Transverse colon (tissue), 4 donors: ENCODE data around the gene ST3GAL3. TPM values are rescaled to one million over a fixed set of nuclear protein-coding genes. Genes with fewer than 3 reads are reported as not detected.

ENCODE experiments used
- DNase-seq: peaks from one replicate; pipeline ENCODE4 v3.0.0-alpha.2; 2019
- H3K27ac ChIP-seq, 4 donors: fragments of 200-600 bp; sonication (generic); 2 replicates each; pipeline ENCODE4 v1.5.1; 2016 to 2018; ENCODE audit warnings: inconsistent platforms in 4 of 4
- H3K27me3 ChIP-seq: fragments of 200-600 bp; sonication (generic); 2 replicates; pipeline ENCODE4 v1.5.1; 2017; ENCODE audit warnings: inconsistent platforms
- H3K36me3 ChIP-seq, 4 donors: fragments of 200-600 bp; sonication (generic); 2 replicates each; pipeline ENCODE4 v1.5.1; 2017 to 2019; ENCODE audit warnings: inconsistent platforms in 4 of 4
- H3K4me1 ChIP-seq, 4 donors: fragments of 200-600 bp; sonication (generic); 2 replicates each; pipeline ENCODE4 v1.5.1; 2017 to 2020; ENCODE audit warnings: inconsistent platforms in 4 of 4
- H3K4me3 ChIP-seq, 4 donors: fragments of 200-600 bp; sonication (generic); 1 replicate in 1 of 4; 2 replicates in 3 of 4; pipeline versions ENCODE4 v1.5.1 to v1.6.1; 2017 to 2019; ENCODE audit warnings: inconsistent platforms in 4 of 4
- H3K9me3 ChIP-seq, 2 donors: fragments of 200-600 bp; sonication (generic); 2 replicates each; pipeline ENCODE4 v1.5.1; 2017 to 2019; ENCODE audit warnings: inconsistent platforms in 2 of 2
- EP300 ChIP-seq: sonication (generic); formaldehyde crosslinking; IDR thresholded peaks from one replicate; pipeline ENCODE4 v1.6.1; 2017; ENCODE audit warnings: antibody characterized with exemption, low read depth
- POLR2A ChIP-seq: fragments of 450-650 bp; IDR thresholded peaks from one replicate; pipeline ENCODE4 v1.6.1; 2016; ENCODE audit warnings: antibody characterized with exemption, mild to moderate bottlenecking, moderate library complexity
- POLR2AphosphoS5 ChIP-seq, 3 donors: sonication (generic); formaldehyde crosslinking; IDR thresholded peaks; one replicate each; pipeline ENCODE4 v1.6.1; 2016; ENCODE audit warnings: antibody characterized with exemption in 3 of 3
- WGBS, 2 donors: methylation state at CpG; one replicate each; pipeline ENCODE4 v1.1.5; 2018; ENCODE audit warnings: low coverage in 1 of 2; 5-methylcytosine and 5-hydroxymethylcytosine counted together
- in situ Hi-C, 4 donors: fragments of 200-750 bp; cut with MboI; loops; one replicate each; pipeline versions ENCODE4 v1.15.0 to v1.15.1; 2017; ENCODE audit warnings: low sequenced_read_pairs in 3 of 4, low pct_ligation_motif_present in 1 of 4, low pct_unique_long_range_greater_than_20kb in 1 of 4
- intact Hi-C: fragments of 100-400 bp; cut with DNase I; formaldehyde crosslinking; loops from one replicate; pipeline ENCODE4 v1.15.1; 2023; ENCODE audit warnings: low total_unique reads
- total RNA-seq, 4 donors: library from RNA; depleted of rRNA; stranded (reverse); fragments of >200 nt; gene quantifications; one replicate each; pipeline ENCODE4 v1.1.0, GENCODE V29; 2016
- TF ChIP-seq, protein P1 (sequence below), 5 experiments: fragments of 200-600 bp in 3 of 5; fragments of 450-650 bp in 2 of 5; sonication (generic) in 3 of 5; IDR thresholded peaks; 1 replicate in 2 of 5; 2 replicates in 3 of 5; pipeline ENCODE4 v1.5.1; 2016 to 2017; ENCODE audit warnings: antibody characterized with exemption in 5 of 5, inconsistent platforms in 3 of 5, mild to moderate bottlenecking in 2 of 5, moderate library complexity in 1 of 5

Gene ST3GAL3
- total RNA-seq, 4 donors from 2014 or later = 4.8 to 23.9 (median 9.7) TPM

- WGBS, 2 donors = 62 to 66% methylated on average over 2 of the region's 2 CpGs
- H3K27ac ChIP-seq = peak overlapping the region in 1 of 4 donors; percentile 25
- DNase-seq = no peak
- H3K36me3 ChIP-seq = no peaks in the 10 kb centered on the region
- no peaks in the 10 kb centered on the region for H3K27me3 ChIP-seq
- no peak overlapping the region for H3K4me3 ChIP-seq
- in situ Hi-C loops = loop anchor here in 2 of 4 donors (5.0 to 25.0 kb wide), 3 partner anchors 175 to 280 kb away; partner anchors contain the start of genes ARTN (in 2 of the 2) and SLC6A9 (in 1 of the 2)
- H3K4me1 ChIP-seq = peaks cover 0 to 13% (median 5%) of the 10 kb centered on the region in 4 donors
- TF ChIP-seq POLR2AphosphoS5 (IDR thresholded peaks at IDR 0.05) (no peak), EP300 (no peak), POLR2A (no peak)
- TF ChIP-seq, protein P1, sequence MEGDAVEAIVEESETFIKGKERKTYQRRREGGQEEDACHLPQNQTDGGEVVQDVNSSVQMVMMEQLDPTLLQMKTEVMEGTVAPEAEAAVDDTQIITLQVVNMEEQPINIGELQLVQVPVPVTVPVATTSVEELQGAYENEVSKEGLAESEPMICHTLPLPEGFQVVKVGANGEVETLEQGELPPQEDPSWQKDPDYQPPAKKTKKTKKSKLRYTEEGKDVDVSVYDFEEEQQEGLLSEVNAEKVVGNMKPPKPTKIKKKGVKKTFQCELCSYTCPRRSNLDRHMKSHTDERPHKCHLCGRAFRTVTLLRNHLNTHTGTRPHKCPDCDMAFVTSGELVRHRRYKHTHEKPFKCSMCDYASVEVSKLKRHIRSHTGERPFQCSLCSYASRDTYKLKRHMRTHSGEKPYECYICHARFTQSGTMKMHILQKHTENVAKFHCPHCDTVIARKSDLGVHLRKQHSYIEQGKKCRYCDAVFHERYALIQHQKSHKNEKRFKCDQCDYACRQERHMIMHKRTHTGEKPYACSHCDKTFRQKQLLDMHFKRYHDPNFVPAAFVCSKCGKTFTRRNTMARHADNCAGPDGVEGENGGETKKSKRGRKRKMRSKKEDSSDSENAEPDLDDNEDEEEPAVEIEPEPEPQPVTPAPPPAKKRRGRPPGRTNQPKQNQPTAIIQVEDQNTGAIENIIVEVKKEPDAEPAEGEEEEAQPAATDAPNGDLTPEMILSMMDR (IDR thresholded peaks at IDR 0.05) = no peak
- H3K9me3 ChIP-seq = no peaks in the 10 kb centered on the region
- intact Hi-C loops = no loop called here
Observed at GRCh38 chr1:43757343-43758053, 50.2 kb downstream of the ST3GAL3 start.

DNA sequence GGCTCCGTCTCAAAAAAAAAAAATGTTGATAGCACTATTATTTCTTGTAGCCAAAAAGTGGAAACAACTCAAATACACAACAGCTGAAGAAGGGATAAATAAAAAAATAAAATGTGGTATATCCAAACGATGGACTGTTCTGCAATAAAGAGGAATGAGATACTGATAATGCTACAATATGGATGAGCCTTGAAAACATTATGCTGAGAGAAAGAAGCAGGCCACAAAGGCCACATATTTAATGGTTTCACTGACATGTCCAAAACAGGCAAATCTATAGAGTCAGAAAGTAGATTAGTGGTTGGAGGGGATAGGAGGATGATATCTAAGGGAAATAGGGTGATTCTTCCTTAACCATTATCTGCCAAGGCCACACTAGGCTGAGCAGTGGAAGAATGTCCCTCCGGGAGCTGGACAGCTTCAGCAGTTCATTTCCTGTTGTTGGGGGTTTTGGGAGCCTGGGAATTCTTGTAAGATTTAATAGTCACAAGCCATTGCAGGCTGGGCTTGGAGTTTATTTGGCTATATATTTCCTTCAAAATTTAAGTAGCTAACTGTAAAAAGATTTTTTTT lies 53.5 kb downstream of the ST3GAL3 start:
- H3K4me3 ChIP-seq = no peak overlapping the region
- no peaks in the 10 kb centered on the region for H3K27me3 ChIP-seq
- DNase-seq = no peak
- peaks cover 0 to 19% (median 7%) of the 10 kb centered on the region in 4 donors for H3K4me1 ChIP-seq
- no peak for TF ChIP-seq POLR2AphosphoS5 (IDR thresholded peaks at IDR 0.05)
- TF ChIP-seq EP300 = no peak
- no peak for TF ChIP-seq POLR2A
- no peak overlapping the region for H3K27ac ChIP-seq
- intact Hi-C loops = no loop called here
- no peaks in the 10 kb centered on the region for H3K9me3 ChIP-seq
- no peaks in the 10 kb centered on the region for H3K36me3 ChIP-seq
- in situ Hi-C loops = loop anchor here in 2 of 4 donors (10.0 to 25.0 kb wide), 2 partner anchors 174 to 276 kb away; partner anchors contain the start of genes ARTN (in 1 of the 2) and SLC6A9 (in 1 of the 2)
- WGBS, 2 donors = 61 to 77% methylated on average over 2 to 3 of the region's 3 CpGs

DNA sequence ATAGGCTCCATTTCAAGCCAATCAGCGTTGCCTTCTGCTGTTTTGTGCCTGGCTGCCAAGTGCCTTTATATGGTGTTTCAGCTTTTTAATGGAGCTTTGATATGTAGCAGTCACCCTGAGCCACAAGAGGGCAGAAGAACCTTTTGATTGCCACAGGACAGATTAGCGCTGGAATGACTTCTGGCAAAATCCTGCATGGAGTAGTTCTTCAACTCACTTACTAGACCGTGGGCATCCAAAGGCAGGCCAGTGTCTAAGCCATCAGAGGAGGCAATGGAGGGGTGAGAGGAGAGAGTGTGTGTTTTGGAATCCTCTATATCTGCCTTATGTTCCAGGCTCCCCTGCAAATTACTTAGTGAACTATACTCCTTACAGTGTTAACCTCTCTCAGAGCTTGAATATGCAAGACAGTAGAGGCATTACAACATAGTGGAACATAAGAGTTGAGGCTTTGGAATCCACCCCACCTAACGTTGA lies 56.2 kb downstream of the ST3GAL3 start:
- Histone ChIP-seq H3K4me3 (no peak overlapping the region), H3K9me3 (no peaks in the 10 kb centered on the region), H3K36me3 (no peaks in the 10 kb centered on the region), H3K4me1 (peaks cover 0 to 17% (median 2%) of the 10 kb centered on the region in 4 donors), H3K27me3 (no peaks in the 10 kb centered on the region), H3K27ac (no peak overlapping the region)
- TF ChIP-seq, protein P1 (IDR thresholded peaks at IDR 0.05) = peak; percentile 78 to 94 (median 81)
- peak in 1 of 3 donors; percentile 19 for TF ChIP-seq POLR2AphosphoS5 (IDR thresholded peaks at IDR 0.05)
- no peak for TF ChIP-seq EP300
- no peak for TF ChIP-seq POLR2A
- WGBS, 2 donors = 2 to 20% methylated on average over 1 to 4 of the region's 4 CpGs
- intact Hi-C loops (no loop called here), in situ Hi-C loops (loop anchor here in 2 of 4 donors (10.0 to 25.0 kb wide), 2 partner anchors 171 to 274 kb away; partner anchors contain the start of genes ARTN (in 1 of the 2) and SLC6A9 (in 1 of the 2))
- peak; percentile 74 for DNase-seq

DNA sequence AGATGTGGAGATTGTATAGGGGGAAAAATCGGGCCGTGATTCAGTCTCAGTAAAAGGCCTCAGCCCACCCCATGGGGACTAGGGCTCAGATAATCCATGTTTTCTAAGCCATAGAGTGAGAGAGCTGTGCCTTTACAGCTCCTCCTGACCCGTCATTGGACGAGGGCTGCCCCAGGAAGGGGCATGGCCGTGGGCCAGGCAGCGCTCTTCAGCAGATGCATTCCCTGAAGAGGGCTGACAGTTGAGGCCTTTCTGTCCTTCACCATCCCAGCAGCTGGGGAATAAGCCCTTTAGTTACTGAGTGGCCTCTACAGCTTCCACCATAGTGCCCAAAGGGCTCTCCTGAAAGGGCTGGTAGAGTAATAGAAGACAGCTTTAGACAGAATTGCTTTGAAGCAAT lies 57.2 kb downstream of the ST3GAL3 start:
- DNase-seq = no peak
- no peak for TF ChIP-seq POLR2AphosphoS5 (IDR thresholded peaks at IDR 0.05)
- TF ChIP-seq EP300 = no peak
- no peak for TF ChIP-seq POLR2A
- TF ChIP-seq, protein P1 (IDR thresholded peaks at IDR 0.05) = no peak
- in situ Hi-C loops = loop anchor here in 2 of 4 donors (10.0 to 25.0 kb wide), 2 partner anchors 170 to 273 kb away; partner anchors contain the start of genes ARTN (in 1 of the 2) and SLC6A9 (in 1 of the 2)
- no peaks in the 10 kb centered on the region for H3K27me3 ChIP-seq
- 96% methylated on average over 6 of the region's 6 CpGs; no CpG with 5 or more reads in 1 of the 2 donors for WGBS, 2 donors
- intact Hi-C loops = loop anchor here (2.0 kb wide), 1 partner anchor 168 kb away; the partner anchor contains the start of gene ARTN
- H3K4me1 ChIP-seq = peaks cover 0 to 17% (median 2%) of the 10 kb centered on the region in 4 donors
- no peaks in the 10 kb centered on the region for H3K36me3 ChIP-seq
- no peak overlapping the region for H3K27ac ChIP-seq
- H3K4me3 ChIP-seq = no peak overlapping the region
- no peaks in the 10 kb centered on the region for H3K9me3 ChIP-seq
